ENCODE measurements around the gene MCM6. TPM values are rescaled to one million over a fixed set of nuclear protein-coding genes. Genes with fewer than 3 reads are reported as not detected.

MCM6 gene
- total RNA-seq, 1 experiment from 2014 or later: 84.8 TPM

GRCh38 chr2:135904341-135904989 lies 28.2 kb upstream of the MCM6 start:
- DNase-seq (ENCODE audit: low read depth, low spot score) (no peak), ATAC-seq (no peak)
- intact Hi-C loops (cut with micrococcal nuclease): no loop called here
- no peak overlapping the region for H3K27ac ChIP-seq (ENCODE audit: low read depth, low read length)
- ChIA-PET POLR2A (no interaction called here), RAD21 (ENCODE audit: low non-redundant PET in 1 of 2, low total read pairs in 2 of 2, uncharacterized antibody in 2 of 2, unreplicated experiment in 2 of 2) (no interaction called here), CTCF (interaction anchor here (1.3 kb wide), 1 partner anchor 9 kb away, joined by 4 read pairs; no protein-coding TSS in a partner anchor)
- no peak for TF ChIP-seq CBX3 (IDR thresholded peaks at IDR 0.05; ENCODE audit: low read depth)
- no peak for TF ChIP-seq EZH2phosphoT487 (IDR thresholded peaks at IDR 0.05; ENCODE audit: borderline replicate concordance)
- no peak for TF ChIP-seq POLR2AphosphoS5 (IDR thresholded peaks at IDR 0.05; ENCODE audit: low read depth, low read length)
- TF ChIP-seq FOSL1 (IDR thresholded peaks at IDR 0.05; ENCODE audit: low read depth): no peak
- no peak for TF ChIP-seq RAD21 (IDR thresholded peaks at IDR 0.05; ENCODE audit: low read depth)
- no peak for TF ChIP-seq YY1 (IDR thresholded peaks at IDR 0.05; ENCODE audit: extremely low read depth, insufficient replicate concordance, low read depth, low read length)
- TF ChIP-seq ZNF274 (IDR thresholded peaks at IDR 0.05; ENCODE audit: low read depth, low read length): no peak
- TF ChIP-seq, protein P1, sequence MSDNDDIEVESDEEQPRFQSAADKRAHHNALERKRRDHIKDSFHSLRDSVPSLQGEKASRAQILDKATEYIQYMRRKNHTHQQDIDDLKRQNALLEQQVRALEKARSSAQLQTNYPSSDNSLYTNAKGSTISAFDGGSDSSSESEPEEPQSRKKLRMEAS (IDR thresholded peaks at IDR 0.05): no peak
- TF ChIP-seq EZH2 (IDR thresholded peaks at IDR 0.05): no peak
- no peak for TF ChIP-seq SRF (IDR thresholded peaks at IDR 0.05; ENCODE audit: low read depth)
- no peak for TF ChIP-seq SP1 (IDR thresholded peaks at IDR 0.05; ENCODE audit: low read depth)
- no peak overlapping the region for H2AFZ ChIP-seq (ENCODE audit: low read depth, low read length, poor library complexity, severe bottlenecking)
- BruUV-seq (replicated peaks): no TSS peak
- no peak overlapping the region for H3K4me3 ChIP-seq (replicated peaks in 1 of 2; ENCODE audit: low read depth in 1 of 2, low read length in 2 of 2)
- no peak overlapping the region for H3K9ac ChIP-seq (ENCODE audit: low read length)
- H4K20me1 ChIP-seq (ENCODE audit: insufficient read depth): no peaks in the 10 kb centered on the region
- no peaks in the 10 kb centered on the region for H3K9me3 ChIP-seq (ENCODE audit: control insufficient read depth in 1 of 2, insufficient read depth in 1 of 2, low read depth in 1 of 2, low read length in 2 of 2)
- H3K27me3 ChIP-seq (ENCODE audit: insufficient read depth, low read length): no peaks in the 10 kb centered on the region
- H3K79me2 ChIP-seq (ENCODE audit: insufficient read depth, low read length): no peaks in the 10 kb centered on the region
- no peak overlapping the region for H3K4me2 ChIP-seq (ENCODE audit: low read length)
- H3K9me2 ChIP-seq (ENCODE audit: insufficient read depth): no peaks in the 10 kb centered on the region
- H3K4me1 ChIP-seq (ENCODE audit: control insufficient read depth in 1 of 2, insufficient read depth in 2 of 2, low read length in 2 of 2): no peaks in the 10 kb centered on the region
- peaks cover 11 to 20% of the 10 kb centered on the region in 2 experiments; a peak in 3 of 4 replicates for H3K36me3 ChIP-seq (ENCODE audit: control insufficient read depth in 1 of 2, insufficient read depth in 2 of 2, low read length in 2 of 2)

All from HCT116 (cell line).